K562 (cell line): ENCODE measurements around the gene FAM83D. TPM values are rescaled to one million over a fixed set of nuclear protein-coding genes. Genes with fewer than 3 reads are reported as not detected.

Experiments used
- ARID2 ChIP-seq: fragments of 450-650 bp; IDR thresholded peaks from 2 replicates; pipeline ENCODE4 v1.6.1; 2017; ENCODE audit warnings: antibody characterized with exemption, mild to moderate bottlenecking
- ARID3B ChIP-seq: fragments of 250-450 bp; sonication (Bioruptor Pico); IDR thresholded peaks from 2 replicates; pipeline ENCODE4 v1.4.0; 2020; ENCODE audit warnings: borderline replicate concordance
- SMARCE1 ChIP-seq: fragments of 450-650 bp; IDR thresholded peaks from 2 replicates; pipeline ENCODE4 v1.7.1; 2016; ENCODE audit warnings: mild to moderate bottlenecking
- STAG1 ChIP-seq: sonication (generic); formaldehyde crosslinking; IDR thresholded peaks from 2 replicates; pipeline ENCODE4 v1.5.0; 2020; ENCODE audit warnings: missing genetic modification reagents, borderline replicate concordance
- ZBTB8A ChIP-seq: fragments of 450-650 bp; IDR thresholded peaks from 2 replicates; pipeline ENCODE4 v1.6.1; 2018; ENCODE audit warnings: mild to moderate bottlenecking, moderate library complexity; ENCODE audit not compliant: partially characterized antibody
- ZNF134 ChIP-seq: fragments of 250-450 bp; sonication (Bioruptor Pico); conservative IDR thresholded peaks from 2 replicates; pipeline ENCODE4 v1.4.0; 2020
- ZNF217 ChIP-seq: sonication (generic); formaldehyde crosslinking; IDR thresholded peaks from 2 replicates; pipeline ENCODE4 v1.8.0; 2022; ENCODE audit warnings: mild to moderate bottlenecking, missing genetic modification reagents
- ZNF253 ChIP-seq: fragments of 250-450 bp; sonication (Bioruptor Pico); conservative IDR thresholded peaks from 2 replicates; pipeline ENCODE4 v1.6.1; 2021; ENCODE audit warnings: mild to moderate bottlenecking
- ZNF277 ChIP-seq: fragments of 250-450 bp; sonication (Bioruptor Pico); IDR thresholded peaks from 2 replicates; pipeline ENCODE4 v1.8.0; 2022; ENCODE audit warnings: inconsistent platforms, mild to moderate bottlenecking, moderate library complexity, borderline replicate concordance
- ZNF316 ChIP-seq: fragments of 450-650 bp; IDR thresholded peaks from 2 replicates; pipeline ENCODE4 v1.6.1; 2016
- polyA plus RNA-seq, 8 experiments: library from polyadenylated mRNA; depleted of rRNA in 4 of 8; stranded (reverse) in 5 of 8; unstranded in 3 of 8; fragments of >200 nt; fragmentation: Nextera tagmentation in 2 of 8; fragmentation: Illumina TruSeq in 1 of 8; extraction: Ambion mirVana in 2 of 8; extraction: Trizol in 1 of 8; gene quantifications; 2 replicates each; pipeline versions ENCODE4 v1.2.1 to v1.2.3, GENCODE V29; 2011 to 2014; ENCODE audit warnings: inconsistent platforms in 1 of 8, missing spikeins in 1 of 8
- total RNA-seq, 7 experiments: library from RNA; depleted of rRNA in 6 of 7; stranded (reverse); fragments of >200 nt in 6 of 7; fragmentation: Illumina TruSeq in 2 of 7; extraction: Trizol in 2 of 7; gene quantifications; 2 replicates each; pipeline versions ENCODE4 v1.2.1 to v1.2.3, GENCODE V29; 2011 to 2021; ENCODE audit warnings: low replicate concordance in 1 of 7
- TF ChIP-seq, protein P1 (sequence below): IDR thresholded peaks from 3 replicates; pipeline ENCODE4 v1.6.1; 2011; ENCODE audit warnings: borderline replicate concordance, mild to moderate bottlenecking; ENCODE audit not compliant: insufficient read length, insufficient read depth
- TF ChIP-seq, protein P2 (sequence below): fragments of 450-650 bp; IDR thresholded peaks from 2 replicates; pipeline ENCODE4 v1.7.1; 2018; ENCODE audit warnings: mild to moderate bottlenecking, low read depth; ENCODE audit not compliant: partially characterized antibody

The FAM83D gene
- total and polyA plus RNA-seq, 9 of the 15 experiments (the other 6 are each of a cell fraction or from before 2014, with no cell fraction given), result 8.2 to 66.1 (median 43.5) TPM

DNA sequence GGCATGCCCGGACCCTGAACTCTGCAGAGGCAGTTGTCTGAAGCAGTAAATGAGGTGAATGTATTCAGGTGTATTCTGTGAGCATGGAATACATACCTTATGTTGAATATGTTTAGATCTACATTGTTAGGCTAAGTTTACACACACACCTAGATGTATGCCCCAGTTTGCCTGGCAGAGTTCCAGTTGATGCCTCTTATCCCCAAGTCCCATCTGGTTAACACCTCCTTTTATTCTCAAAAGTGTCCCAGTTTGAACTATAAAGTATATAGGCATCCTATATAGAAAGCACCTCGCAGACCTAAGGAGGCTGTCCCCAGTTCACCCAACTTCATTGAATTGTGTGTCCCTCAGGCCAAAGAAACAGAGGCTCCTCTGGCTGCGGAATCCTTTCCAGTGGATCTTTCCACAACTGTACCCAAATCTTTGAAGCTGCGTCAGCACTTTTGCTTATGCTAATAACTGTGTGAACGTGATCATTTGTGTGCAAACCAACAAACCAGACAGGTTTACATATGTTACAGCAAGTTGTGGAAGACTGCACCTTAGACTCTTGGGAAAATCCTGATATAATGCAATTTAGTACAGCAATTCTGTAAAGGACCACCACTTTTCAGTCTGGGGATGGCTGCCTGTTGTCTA is 31.1 kb downstream of the FAM83D start (continued):
- TF ChIP-seq ZNF217 (no peak), ZBTB8A (no peak), ZNF277 (CRISPR knock-in tag) (no peak), ZNF316 (peak; percentile 94), ARID2 (no peak), ZNF253 (CRISPR knock-in tag) (no peak), SMARCE1 (no peak), ZNF134 (CRISPR knock-in tag) (no peak), ARID3B (CRISPR knock-in tag) (no peak), STAG1 (CRISPR knock-in tag) (no peak)
- TF ChIP-seq, protein P1, sequence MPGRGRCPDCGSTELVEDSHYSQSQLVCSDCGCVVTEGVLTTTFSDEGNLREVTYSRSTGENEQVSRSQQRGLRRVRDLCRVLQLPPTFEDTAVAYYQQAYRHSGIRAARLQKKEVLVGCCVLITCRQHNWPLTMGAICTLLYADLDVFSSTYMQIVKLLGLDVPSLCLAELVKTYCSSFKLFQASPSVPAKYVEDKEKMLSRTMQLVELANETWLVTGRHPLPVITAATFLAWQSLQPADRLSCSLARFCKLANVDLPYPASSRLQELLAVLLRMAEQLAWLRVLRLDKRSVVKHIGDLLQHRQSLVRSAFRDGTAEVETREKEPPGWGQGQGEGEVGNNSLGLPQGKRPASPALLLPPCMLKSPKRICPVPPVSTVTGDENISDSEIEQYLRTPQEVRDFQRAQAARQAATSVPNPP, result no peak
- TF ChIP-seq, protein P2, sequence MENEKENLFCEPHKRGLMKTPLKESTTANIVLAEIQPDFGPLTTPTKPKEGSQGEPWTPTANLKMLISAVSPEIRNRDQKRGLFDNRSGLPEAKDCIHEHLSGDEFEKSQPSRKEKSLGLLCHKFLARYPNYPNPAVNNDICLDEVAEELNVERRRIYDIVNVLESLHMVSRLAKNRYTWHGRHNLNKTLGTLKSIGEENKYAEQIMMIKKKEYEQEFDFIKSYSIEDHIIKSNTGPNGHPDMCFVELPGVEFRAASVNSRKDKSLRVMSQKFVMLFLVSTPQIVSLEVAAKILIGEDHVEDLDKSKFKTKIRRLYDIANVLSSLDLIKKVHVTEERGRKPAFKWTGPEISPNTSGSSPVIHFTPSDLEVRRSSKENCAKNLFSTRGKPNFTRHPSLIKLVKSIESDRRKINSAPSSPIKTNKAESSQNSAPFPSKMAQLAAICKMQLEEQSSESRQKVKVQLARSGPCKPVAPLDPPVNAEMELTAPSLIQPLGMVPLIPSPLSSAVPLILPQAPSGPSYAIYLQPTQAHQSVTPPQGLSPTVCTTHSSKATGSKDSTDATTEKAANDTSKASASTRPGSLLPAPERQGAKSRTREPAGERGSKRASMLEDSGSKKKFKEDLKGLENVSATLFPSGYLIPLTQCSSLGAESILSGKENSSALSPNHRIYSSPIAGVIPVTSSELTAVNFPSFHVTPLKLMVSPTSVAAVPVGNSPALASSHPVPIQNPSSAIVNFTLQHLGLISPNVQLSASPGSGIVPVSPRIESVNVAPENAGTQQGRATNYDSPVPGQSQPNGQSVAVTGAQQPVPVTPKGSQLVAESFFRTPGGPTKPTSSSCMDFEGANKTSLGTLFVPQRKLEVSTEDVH, result no peak
